ENCODE data around the gene FSD2.

DNA sequence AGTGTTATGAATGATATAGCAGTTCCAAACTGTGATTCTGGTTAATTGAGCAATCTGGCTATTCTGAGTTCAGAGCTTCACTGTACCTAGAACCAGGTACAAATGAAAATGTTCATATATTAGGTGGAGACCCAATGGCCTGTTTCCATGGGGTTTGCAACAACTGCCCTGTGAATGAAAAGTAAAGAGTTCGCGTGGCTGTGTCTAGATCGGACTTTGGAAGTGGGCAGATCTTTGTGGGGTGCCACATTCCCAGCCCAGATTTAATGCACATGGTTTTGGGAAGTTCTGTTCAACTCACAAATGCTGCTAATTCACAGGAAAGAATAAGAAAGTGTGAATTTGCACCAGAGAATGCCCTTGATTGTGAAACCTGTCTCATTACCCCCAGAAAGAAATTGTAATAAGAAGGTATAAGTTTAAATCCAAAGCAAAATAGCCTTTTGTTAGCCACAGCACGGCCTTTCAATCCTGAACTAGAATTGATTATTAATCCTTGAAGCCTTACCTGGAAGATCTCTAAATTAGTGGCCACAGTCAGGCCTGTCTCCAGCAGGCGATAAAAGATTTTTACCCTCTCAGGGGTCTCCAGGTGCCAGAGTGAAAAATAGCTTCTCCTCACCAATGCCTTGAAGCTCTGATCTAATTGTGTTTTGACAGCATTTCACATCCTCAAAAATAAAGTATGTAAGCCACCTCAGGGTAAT is 26.2 kb upstream of the FSD2 start:
- TF ChIP-seq, protein P1, sequence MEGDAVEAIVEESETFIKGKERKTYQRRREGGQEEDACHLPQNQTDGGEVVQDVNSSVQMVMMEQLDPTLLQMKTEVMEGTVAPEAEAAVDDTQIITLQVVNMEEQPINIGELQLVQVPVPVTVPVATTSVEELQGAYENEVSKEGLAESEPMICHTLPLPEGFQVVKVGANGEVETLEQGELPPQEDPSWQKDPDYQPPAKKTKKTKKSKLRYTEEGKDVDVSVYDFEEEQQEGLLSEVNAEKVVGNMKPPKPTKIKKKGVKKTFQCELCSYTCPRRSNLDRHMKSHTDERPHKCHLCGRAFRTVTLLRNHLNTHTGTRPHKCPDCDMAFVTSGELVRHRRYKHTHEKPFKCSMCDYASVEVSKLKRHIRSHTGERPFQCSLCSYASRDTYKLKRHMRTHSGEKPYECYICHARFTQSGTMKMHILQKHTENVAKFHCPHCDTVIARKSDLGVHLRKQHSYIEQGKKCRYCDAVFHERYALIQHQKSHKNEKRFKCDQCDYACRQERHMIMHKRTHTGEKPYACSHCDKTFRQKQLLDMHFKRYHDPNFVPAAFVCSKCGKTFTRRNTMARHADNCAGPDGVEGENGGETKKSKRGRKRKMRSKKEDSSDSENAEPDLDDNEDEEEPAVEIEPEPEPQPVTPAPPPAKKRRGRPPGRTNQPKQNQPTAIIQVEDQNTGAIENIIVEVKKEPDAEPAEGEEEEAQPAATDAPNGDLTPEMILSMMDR (conservative IDR thresholded peaks at IDR 0.05) = no peak
- TF ChIP-seq ZFX (IDR thresholded peaks at IDR 0.05) = no peak

All from C4-2B (cell line).